ENCODE measurements around the gene OR11H12.
"Not testable (repeated sequence)": the region's sequence is repeated elsewhere in the genome, so short reads cannot be mapped to it uniquely, and the experiment has no call there.

OR11H12 gene
- 0 reads per million in 2 donors for total RNA-seq

DNA sequence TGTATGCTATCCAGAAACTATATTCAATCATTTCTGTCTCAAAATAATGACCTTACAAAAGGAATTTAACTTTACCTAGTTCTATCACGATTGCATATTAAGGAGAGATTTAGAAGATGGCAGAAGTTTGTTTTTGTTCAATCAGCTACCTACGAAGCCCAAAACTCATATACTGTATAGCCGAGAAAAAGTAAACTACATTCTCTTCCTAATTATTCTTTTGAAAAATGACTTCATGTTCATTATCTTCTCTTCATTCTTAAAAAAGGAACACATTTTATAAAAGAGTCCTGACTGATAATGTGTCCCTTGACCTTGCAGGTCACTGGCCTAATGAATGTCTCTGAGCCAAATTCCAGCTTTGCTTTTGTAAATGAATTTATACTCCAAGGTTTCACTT is at the start of gene OR11H12:
OR11H12 (plus strand) TSS at position 301 of the 400 bp plus-strand sequence; CDS start at position 301, 0 bp downstream.
- DNase-seq, result not testable (repeated sequence)

- DNase-seq, result not testable (repeated sequence)
Measured at GRCh38 chr14:18582908-18583307, 18.0 kb upstream of the OR11H12 start.

- DNase-seq, result not testable (repeated sequence)
Measured at GRCh38 chr14:18626610-18627213, 25.8 kb downstream of the OR11H12 start.

- not testable (repeated sequence) for DNase-seq
Measured at GRCh38 chr14:18636066-18636465, 35.1 kb downstream of the OR11H12 start.

GRCh38 chr14:18638032-18638431 is 37.1 kb downstream of the OR11H12 start:
- DNase-seq, result not testable (repeated sequence)

GRCh38 chr14:18638785-18639184 is 37.9 kb downstream of the OR11H12 start:
- not testable (repeated sequence) for DNase-seq

DNA sequence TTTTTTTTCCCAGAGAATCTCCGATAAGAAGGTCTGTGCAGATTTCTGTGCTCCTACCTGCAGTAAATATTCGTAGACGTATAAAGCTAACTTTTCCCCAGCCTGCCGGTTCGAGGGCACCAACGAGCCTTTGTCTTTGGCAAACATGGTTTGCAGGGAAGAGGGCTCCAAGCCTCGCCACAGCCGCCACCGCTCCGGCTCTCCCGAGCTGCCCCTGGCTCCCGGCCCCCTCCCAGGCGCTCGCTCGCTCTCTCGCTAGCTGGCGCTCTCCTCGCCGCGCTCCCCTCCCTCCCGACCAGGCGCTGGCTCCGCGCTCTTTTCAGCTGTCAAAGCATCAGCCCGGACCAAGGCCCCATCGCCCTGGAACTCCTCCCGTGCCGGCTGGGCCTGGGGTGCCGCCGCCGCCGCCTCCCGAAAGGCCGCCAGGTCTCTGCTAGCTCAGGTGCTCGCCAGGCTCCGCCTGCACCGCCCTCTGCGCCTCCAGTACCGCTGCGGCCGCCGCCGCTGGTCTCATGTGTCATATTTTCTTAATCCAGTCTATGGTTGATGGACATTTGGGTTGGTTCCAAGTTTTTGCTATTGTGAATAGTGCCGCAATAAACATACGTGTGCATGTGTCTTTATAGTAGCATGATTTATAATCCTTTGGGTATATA is 45.3 kb downstream of the OR11H12 start:
- DNase-seq, result not testable (repeated sequence)
